ENCODE data around the gene PLEKHG5.

GRCh38 chr1:6510493-6510892, 19.0 kb upstream of the PLEKHG5 start:
- no peak for TF ChIP-seq CHD4 (IDR thresholded peaks at IDR 0.05)
- TF ChIP-seq EP300 (IDR thresholded peaks at IDR 0.05; ENCODE audit: borderline replicate concordance in 1 of 2, control insufficient read depth in 1 of 2, low read depth in 2 of 2, low read length in 2 of 2): no peak
- no peak for TF ChIP-seq FOXM1 (IDR thresholded peaks at IDR 0.05; ENCODE audit: low read depth, low read length)
- TF ChIP-seq GABPA (IDR thresholded peaks at IDR 0.05; ENCODE audit: low read depth): no peak
- TF ChIP-seq JUNB (IDR thresholded peaks at IDR 0.05): no peak
- no peak for TF ChIP-seq ETV6 (conservative IDR thresholded peaks at IDR 0.05 in 1 of 2, IDR thresholded peaks at IDR 0.05 in 1 of 2; ENCODE audit: borderline replicate concordance in 1 of 2, low read depth in 1 of 2)

All from GM12878 (cell line).